GM12873 (cell line): ENCODE results near the gene DPT.

ENCODE experiments used
- TF ChIP-seq, protein P1 (sequence below): IDR thresholded peaks from 2 replicates; pipeline ENCODE4 v1.5.1; 2012; ENCODE audit warnings: low read depth, mild to moderate bottlenecking, moderate library complexity, low read length, control low read depth; ENCODE audit not compliant: insufficient read depth; ENCODE audit errors: missing control alignments

Gene DPT

GRCh38 chr1:168725831-168726230 is 3.2 kb downstream of the DPT start:
- TF ChIP-seq, protein P1, sequence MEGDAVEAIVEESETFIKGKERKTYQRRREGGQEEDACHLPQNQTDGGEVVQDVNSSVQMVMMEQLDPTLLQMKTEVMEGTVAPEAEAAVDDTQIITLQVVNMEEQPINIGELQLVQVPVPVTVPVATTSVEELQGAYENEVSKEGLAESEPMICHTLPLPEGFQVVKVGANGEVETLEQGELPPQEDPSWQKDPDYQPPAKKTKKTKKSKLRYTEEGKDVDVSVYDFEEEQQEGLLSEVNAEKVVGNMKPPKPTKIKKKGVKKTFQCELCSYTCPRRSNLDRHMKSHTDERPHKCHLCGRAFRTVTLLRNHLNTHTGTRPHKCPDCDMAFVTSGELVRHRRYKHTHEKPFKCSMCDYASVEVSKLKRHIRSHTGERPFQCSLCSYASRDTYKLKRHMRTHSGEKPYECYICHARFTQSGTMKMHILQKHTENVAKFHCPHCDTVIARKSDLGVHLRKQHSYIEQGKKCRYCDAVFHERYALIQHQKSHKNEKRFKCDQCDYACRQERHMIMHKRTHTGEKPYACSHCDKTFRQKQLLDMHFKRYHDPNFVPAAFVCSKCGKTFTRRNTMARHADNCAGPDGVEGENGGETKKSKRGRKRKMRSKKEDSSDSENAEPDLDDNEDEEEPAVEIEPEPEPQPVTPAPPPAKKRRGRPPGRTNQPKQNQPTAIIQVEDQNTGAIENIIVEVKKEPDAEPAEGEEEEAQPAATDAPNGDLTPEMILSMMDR = no peak

DNA sequence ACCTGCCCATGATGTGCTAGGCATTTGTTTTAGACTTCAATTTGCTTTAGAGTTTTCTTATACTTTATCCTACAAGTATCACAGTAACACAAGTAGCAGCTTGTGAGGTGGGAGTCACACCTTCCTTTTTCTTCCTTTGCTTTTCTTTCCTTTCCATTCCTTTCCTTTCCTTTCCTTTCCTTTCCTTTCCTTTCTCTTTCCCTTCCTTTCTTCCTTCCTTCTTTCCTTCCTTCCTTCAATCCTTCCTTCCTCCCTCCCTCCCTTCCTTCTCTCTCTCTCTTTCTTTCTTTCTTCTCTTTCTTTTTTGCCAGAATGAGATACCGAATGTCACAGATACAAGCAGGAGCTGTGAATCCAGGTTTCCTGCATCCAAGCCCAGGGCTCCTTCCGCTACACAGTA is 3.9 kb downstream of the DPT start:
- TF ChIP-seq, protein P1 = no peak

DNA sequence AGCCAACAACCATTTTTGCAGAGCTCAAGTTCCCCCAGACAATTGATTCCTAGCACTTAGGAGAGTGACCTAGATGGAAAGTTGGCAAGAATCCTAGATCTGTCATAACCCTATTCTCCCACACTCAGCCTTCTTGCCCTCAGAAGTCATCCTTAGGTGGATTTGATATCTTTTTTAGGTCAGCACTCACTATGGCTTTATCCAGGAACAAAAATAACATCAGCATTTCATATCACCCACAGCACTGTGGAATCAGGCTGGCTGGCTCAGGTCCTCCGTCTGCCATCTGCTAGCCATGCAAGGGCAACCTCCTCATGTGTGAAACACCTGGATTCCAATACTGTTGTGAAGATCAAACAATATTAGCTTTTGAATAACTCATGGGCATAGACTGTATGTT is 6.0 kb downstream of the DPT start:
- TF ChIP-seq, protein P1 = no peak

DNA sequence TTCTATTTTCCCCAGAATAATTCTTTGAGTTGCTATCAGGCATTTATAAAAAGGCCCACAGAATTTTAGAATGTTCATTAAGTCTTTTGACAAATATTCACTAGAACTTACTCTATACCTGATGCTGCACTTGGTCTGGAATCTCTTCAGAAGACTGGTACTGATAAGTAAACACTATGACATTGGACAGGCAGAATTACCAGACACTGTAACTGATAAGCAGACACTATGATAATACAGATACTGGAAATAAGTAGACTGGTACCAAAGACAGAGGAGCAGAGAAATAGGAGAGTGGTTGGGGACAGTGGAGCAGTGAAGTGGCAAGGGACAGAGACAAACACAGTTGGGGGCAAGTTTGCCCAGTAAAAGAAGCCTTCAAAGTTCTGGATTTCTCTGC is 8.2 kb downstream of the DPT start:
- TF ChIP-seq, protein P1 = no peak

- TF ChIP-seq, protein P1 = no peak
Measured at GRCh38 chr1:168719306-168720111, 9.5 kb downstream of the DPT start.

DNA sequence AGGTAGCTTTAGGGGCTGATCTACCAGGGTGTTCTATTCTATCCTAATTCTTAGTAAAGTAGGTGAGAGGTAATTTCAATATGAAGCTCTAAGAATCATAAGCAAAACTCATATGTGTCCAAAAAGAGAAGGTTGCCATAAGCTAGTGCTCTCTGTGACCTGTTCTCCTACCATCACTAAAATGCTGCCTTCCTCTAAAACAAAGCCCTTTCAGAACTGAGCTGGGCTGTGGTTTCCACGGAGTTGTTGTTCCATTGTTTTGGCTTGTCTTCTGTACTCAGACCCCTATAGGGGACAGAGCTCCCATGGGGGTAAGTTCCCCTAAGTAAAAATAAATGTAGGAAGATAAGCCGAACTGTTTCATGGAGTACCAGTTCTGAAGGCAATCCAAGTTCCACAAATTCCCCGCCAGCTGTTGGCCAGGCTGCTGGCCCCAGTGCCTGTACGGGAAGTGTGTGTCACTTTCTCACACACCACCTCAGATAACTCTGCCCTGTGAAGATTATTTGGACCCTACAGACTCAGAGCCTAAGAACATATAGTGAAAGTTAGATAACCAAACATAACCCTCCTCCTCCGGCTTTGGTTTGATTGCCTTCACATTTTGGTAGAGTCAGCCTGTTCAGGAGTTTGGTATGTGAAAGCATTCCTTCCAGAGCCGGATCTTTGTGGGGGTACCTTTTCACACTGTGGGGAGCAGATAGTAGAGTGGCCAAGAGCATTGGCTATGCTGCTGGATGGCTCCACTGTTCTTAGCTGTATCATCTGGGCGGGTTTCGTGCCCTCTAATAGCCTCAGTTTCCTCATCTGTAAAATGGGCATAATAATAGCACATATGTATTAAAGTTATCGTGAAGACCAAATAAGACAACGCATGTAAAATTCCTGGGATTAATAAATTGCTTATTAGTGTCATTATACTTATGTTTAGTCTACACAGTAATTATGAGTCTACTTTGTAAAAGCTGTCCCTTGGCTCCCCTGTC is 10.8 kb downstream of the DPT start:
- TF ChIP-seq, protein P1 = no peak

- TF ChIP-seq, protein P1 = no peak
Measured at GRCh38 chr1:168714012-168714411, 15.0 kb downstream of the DPT start.
